Neural crest cell (in vitro differentiated cells): ENCODE data around the gene ARID4A. TPM values are rescaled to one million over a fixed set of nuclear protein-coding genes. Genes with fewer than 3 reads are reported as not detected.

ENCODE experiments used
- DNase-seq: peaks from one replicate; pipeline ENCODE4 v3.0.0; 2021; ENCODE audit warnings: low read depth, mixed read lengths, low spot score
- H3K27ac Mint-ChIP-seq: one replicate; pipeline ENCODE4 v1.8.0; 2021; ENCODE audit warnings: mild to moderate bottlenecking, mixed read lengths; ENCODE audit not compliant: unreplicated experiment
- H3K27me3 Mint-ChIP-seq: 2 replicates; pipeline ENCODE4 v1.8.0; 2021; ENCODE audit warnings: low read depth, mild to moderate bottlenecking, mixed read lengths
- H3K36me3 Mint-ChIP-seq: 2 replicates; pipeline ENCODE4 v1.8.0; 2021; ENCODE audit warnings: low read depth, mild to moderate bottlenecking, mixed read lengths
- H3K4me1 Mint-ChIP-seq: 2 replicates; pipeline ENCODE4 v1.8.0; 2021; ENCODE audit warnings: mixed read lengths
- H3K4me3 Mint-ChIP-seq: one replicate; pipeline ENCODE4 v1.8.0; 2021; ENCODE audit warnings: mild to moderate bottlenecking, mixed read lengths
- H3K9me3 Mint-ChIP-seq: 2 replicates; pipeline ENCODE4 v1.8.0; 2021; ENCODE audit warnings: mixed read lengths
- CTCF ChIP-seq: fragments of 200-600 bp; sonication (generic); conservative IDR thresholded peaks from 2 replicates; pipeline ENCODE4 v1.5.0; 2021; ENCODE audit warnings: antibody characterized with exemption, mild to moderate bottlenecking
- total RNA-seq: library from RNA; stranded (reverse); gene quantifications from 2 replicates; pipeline ENCODE4 v1.2.1, GENCODE V29; 2021

Gene ARID4A
- total RNA-seq, 1 donor from 2014 or later = 30.5 TPM

GRCh38 chr14:58285132-58285531 lies 13.2 kb upstream of the ARID4A start:
- Mint-ChIP-seq H3K4me1 (peaks cover 14% of the 10 kb centered on the region), H3K9me3 (no peaks in the 10 kb centered on the region), H3K27ac (no peak overlapping the region), H3K27me3 (no peaks in the 10 kb centered on the region), H3K36me3 (peaks cover 17% of the 10 kb centered on the region), H3K4me3 (no peak overlapping the region)
- DNase-seq = no peak
- no peak for TF ChIP-seq CTCF

DNA sequence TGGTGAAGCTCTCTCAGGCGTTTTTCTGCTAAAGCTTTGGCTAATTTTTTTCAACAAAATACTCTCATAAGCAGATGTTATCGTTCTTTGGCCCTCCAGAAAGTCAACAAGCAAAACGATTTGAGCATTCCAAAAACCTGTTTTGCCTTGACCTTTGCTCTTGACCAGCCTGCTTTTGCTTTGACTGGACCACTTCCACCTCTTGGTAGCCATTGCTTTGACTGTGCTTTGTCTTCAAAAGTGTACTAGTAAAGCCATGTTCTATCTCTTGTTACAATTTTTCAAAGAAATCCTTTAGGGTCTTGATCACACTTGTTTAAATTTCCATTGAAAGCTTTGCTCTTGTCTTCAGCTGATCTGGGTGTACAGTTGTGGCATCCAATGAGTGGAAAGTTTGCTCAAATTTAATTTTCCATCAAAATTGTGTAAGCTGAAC lies 10.7 kb upstream of the ARID4A start:
- Mint-ChIP-seq H3K27ac (no peak overlapping the region), H3K27me3 (no peaks in the 10 kb centered on the region), H3K36me3 (peaks cover 10% of the 10 kb centered on the region), H3K4me3 (no peak overlapping the region), H3K9me3 (no peaks in the 10 kb centered on the region), H3K4me1 (peaks cover 1% of the 10 kb centered on the region)
- no peak for TF ChIP-seq CTCF
- no peak for DNase-seq

DNA sequence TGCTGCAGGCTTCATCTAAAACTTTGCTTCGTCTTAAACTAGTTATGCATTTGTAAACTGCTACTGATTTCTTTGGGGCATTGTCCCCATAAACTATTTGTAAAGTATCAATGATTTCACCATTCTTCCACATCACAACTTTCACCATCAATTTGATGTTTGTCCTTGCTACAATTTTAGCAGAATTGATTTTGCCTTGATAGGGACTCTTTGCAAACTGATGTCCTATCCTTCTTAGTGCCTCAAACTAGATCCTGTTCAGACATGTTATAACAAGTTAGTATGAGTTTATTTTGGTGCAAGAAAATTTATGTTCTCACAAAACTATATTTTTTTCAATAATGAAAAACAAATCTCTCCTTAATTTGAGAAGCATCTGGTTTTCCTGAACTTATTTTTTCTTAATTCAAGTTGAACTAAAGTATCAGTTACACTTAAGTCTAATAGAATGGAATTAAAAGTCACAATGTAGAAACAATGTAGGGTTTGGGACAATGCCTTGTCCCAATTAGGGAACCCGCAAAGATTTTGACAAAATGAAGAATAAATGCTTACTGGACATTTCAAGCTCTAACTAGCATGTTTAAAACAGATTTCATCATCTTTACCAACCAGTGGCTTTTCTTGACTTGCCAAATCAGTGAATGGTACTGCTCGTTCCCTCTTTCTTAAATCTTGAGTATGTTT lies 10.1 kb upstream of the ARID4A start:
- peaks cover 12% of the 10 kb centered on the region for H3K36me3 Mint-ChIP-seq
- no peaks in the 10 kb centered on the region for H3K27me3 Mint-ChIP-seq
- TF ChIP-seq CTCF = no peak
- no peak overlapping the region for H3K27ac Mint-ChIP-seq
- H3K9me3 Mint-ChIP-seq = no peaks in the 10 kb centered on the region
- DNase-seq = no peak
- peaks cover 3% of the 10 kb centered on the region for H3K4me1 Mint-ChIP-seq
- no peak overlapping the region for H3K4me3 Mint-ChIP-seq

- Mint-ChIP-seq H3K4me3 (no peak overlapping the region), H3K27ac (no peak overlapping the region), H3K27me3 (no peaks in the 10 kb centered on the region), H3K4me1 (peaks cover 12% of the 10 kb centered on the region), H3K9me3 (no peaks in the 10 kb centered on the region), H3K36me3 (peaks cover 12% of the 10 kb centered on the region)
- TF ChIP-seq CTCF = no peak
- DNase-seq = no peak
Measured at GRCh38 chr14:58291646-58292045, 6.7 kb upstream of the ARID4A start.

DNA sequence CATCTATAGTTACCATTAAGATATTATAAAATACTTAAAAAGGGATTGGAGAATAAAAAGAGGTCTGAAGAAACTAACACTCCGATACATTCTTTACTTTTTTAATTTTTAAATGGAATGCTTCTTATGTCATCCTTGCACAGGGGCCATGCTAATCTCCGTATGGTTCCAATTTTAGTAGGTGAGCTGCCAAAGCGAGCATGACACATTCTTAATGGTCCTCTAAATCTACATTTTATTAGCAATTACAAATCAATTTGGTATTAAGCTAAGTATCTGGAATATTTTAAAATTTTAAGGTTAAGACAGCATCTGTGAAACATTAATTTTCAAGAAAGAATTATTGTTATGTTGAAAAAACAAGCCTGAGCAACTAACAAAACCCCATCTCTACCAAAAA lies 6.2 kb upstream of the ARID4A start:
- H3K36me3 Mint-ChIP-seq = peaks cover 12% of the 10 kb centered on the region

More for the DNA sequence above, 6.2 kb upstream of the ARID4A start:
- no peak overlapping the region for H3K27ac Mint-ChIP-seq
- no peak for DNase-seq
- no peaks in the 10 kb centered on the region for H3K27me3 Mint-ChIP-seq
- TF ChIP-seq CTCF = no peak
- H3K9me3 Mint-ChIP-seq = no peaks in the 10 kb centered on the region
- H3K4me1 Mint-ChIP-seq = peaks cover 17% of the 10 kb centered on the region
- H3K4me3 Mint-ChIP-seq = no peak overlapping the region
